Measurements from ENCODE around the gene TMEM97. TPM values are rescaled to one million over a fixed set of nuclear protein-coding genes. Genes with fewer than 3 reads are reported as not detected.
"Not testable (repeated sequence)": the region's sequence is repeated elsewhere in the genome, so short reads cannot be mapped to it uniquely, and the experiment has no call there.

Gene TMEM97
- total RNA-seq, 4 donors from 2014 or later, result 5.1 to 7.2 (median 6.6) TPM

- intact Hi-C loops (cut with DNase I; ENCODE audit: low total_unique reads), result no loop called here
- DNase-seq, result no peak
- ATAC-seq, result no peak
- H3K36me3 ChIP-seq, result no peaks in the 10 kb centered on the region
- H3K4me1 ChIP-seq, result no peaks in the 10 kb centered on the region
- H3K9me3 ChIP-seq, result no peaks in the 10 kb centered on the region
- H3K27me3 ChIP-seq, result no peaks in the 10 kb centered on the region
- no peak overlapping the region for H3K27ac ChIP-seq
- in situ Hi-C loops (cut with MboI; ENCODE audit: low sequenced_read_pairs in 4 of 4), result no loop called here
- TF ChIP-seq CTCF (IDR thresholded peaks at IDR 0.05 in 4 of 5, conservative IDR thresholded peaks at IDR 0.05 in 1 of 5) (no peak), POLR2A (IDR thresholded peaks at IDR 0.05) (no peak)
- no peak overlapping the region for H3K4me3 ChIP-seq
Measured at GRCh38 chr17:28272166-28272565, 46.8 kb upstream of the TMEM97 start.

GRCh38 chr17:28273341-28273740 is 45.7 kb upstream of the TMEM97 start:
- H3K36me3 ChIP-seq; ATAC-seq; H3K27ac ChIP-seq; intact Hi-C loops (cut with DNase I; ENCODE audit: low total_unique reads); in situ Hi-C loops (cut with MboI; ENCODE audit: low sequenced_read_pairs in 4 of 4); H3K27me3 ChIP-seq; H3K9me3 ChIP-seq; H3K4me1 ChIP-seq; DNase-seq; H3K4me3 ChIP-seq: not testable (repeated sequence)

- H3K4me1 ChIP-seq, result no peaks in the 10 kb centered on the region
- no peaks in the 10 kb centered on the region for H3K36me3 ChIP-seq
- H3K9me3 ChIP-seq, result no peaks in the 10 kb centered on the region
- DNase-seq (no peak), ATAC-seq (no peak)
- in situ Hi-C loops (cut with MboI; ENCODE audit: low sequenced_read_pairs in 4 of 4), result no loop called here
- intact Hi-C loops (cut with DNase I; ENCODE audit: low total_unique reads), result no loop called here
- H3K27ac ChIP-seq, result no peak overlapping the region
- TF ChIP-seq POLR2A (IDR thresholded peaks at IDR 0.05) (no peak), CTCF (IDR thresholded peaks at IDR 0.05 in 4 of 5, conservative IDR thresholded peaks at IDR 0.05 in 1 of 5) (no peak)
- H3K27me3 ChIP-seq, result no peaks in the 10 kb centered on the region
- no peak overlapping the region for H3K4me3 ChIP-seq
Measured at GRCh38 chr17:28274591-28275265, 44.3 kb upstream of the TMEM97 start.

GRCh38 chr17:28276011-28276410 is 43.0 kb upstream of the TMEM97 start:
- in situ Hi-C loops (cut with MboI; ENCODE audit: low sequenced_read_pairs in 4 of 4) (no loop called here), intact Hi-C loops (cut with DNase I; ENCODE audit: low total_unique reads) (no loop called here)
- no peak overlapping the region for H3K27ac ChIP-seq
- no peaks in the 10 kb centered on the region for H3K27me3 ChIP-seq
- H3K4me3 ChIP-seq, result no peak overlapping the region
- TF ChIP-seq POLR2A (IDR thresholded peaks at IDR 0.05), result no peak
- TF ChIP-seq CTCF (IDR thresholded peaks at IDR 0.05 in 4 of 5, conservative IDR thresholded peaks at IDR 0.05 in 1 of 5), result no peak
- DNase-seq (no peak), ATAC-seq (no peak)
- no peaks in the 10 kb centered on the region for H3K4me1 ChIP-seq
- no peaks in the 10 kb centered on the region for H3K9me3 ChIP-seq
- no peaks in the 10 kb centered on the region for H3K36me3 ChIP-seq

- Histone ChIP-seq H3K36me3 (no peaks in the 10 kb centered on the region), H3K27ac (no peak overlapping the region), H3K9me3 (no peaks in the 10 kb centered on the region), H3K27me3 (no peaks in the 10 kb centered on the region), H3K4me1 (no peaks in the 10 kb centered on the region), H3K4me3 (no peak overlapping the region)
- intact Hi-C loops (cut with DNase I; ENCODE audit: low total_unique reads), result no loop called here
- DNase-seq (no peak), ATAC-seq (no peak)
- in situ Hi-C loops (cut with MboI; ENCODE audit: low sequenced_read_pairs in 4 of 4), result no loop called here
- no peak for TF ChIP-seq CTCF (IDR thresholded peaks at IDR 0.05 in 4 of 5, conservative IDR thresholded peaks at IDR 0.05 in 1 of 5)
- TF ChIP-seq POLR2A (IDR thresholded peaks at IDR 0.05), result no peak
Measured at GRCh38 chr17:28279411-28279810, 39.6 kb upstream of the TMEM97 start.
